ENCODE measurements around the gene SSU72.

The SSU72 gene

DNA sequence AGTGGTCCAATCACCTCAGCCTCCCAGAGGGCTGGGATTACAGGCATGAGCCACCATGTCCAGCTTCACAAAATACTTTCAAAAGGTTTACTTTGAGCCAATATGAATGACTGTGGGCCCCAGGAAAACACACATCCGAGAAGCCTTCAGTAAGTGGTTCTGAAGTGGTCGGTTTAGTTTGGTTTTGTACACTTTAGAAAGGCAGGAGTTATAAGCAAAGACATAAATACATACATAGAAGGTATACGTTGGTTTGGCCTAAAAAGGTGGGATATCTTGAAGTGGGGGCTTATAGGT, 37.4 kb upstream of the SSU72 start:
- no peak for DNase-seq (ENCODE audit: low read depth, low spot score)
- in situ Hi-C loops (cut with HindIII; ENCODE audit: low sequenced_read_pairs) = no loop called here
- TF ChIP-seq CTCF (IDR thresholded peaks at IDR 0.05; ENCODE audit: low read depth, low read length) = no peak
- H3K4me3 ChIP-seq (ENCODE audit: low read depth, low read length) = no peak overlapping the region

DNA sequence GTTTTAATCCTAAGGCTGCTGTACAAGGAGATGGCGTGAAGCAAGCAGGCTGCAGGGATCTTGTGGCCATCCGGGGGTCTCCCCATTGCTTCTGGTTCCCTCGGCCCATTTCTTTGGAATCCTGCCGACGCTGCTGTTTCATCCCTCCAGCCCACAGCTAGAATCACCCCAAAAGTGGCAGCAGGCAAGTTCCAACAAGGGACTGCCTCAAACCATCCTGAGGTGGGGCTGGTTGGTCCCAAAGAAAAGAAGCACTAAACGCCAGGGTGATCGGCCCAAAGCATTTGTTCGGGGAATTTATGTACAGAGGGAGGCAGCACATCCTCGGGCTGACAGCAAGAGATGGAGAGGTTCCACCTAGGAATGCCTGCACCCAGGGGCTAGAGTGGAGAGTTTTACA, 36.1 kb upstream of the SSU72 start:
- no peak for TF ChIP-seq CTCF (IDR thresholded peaks at IDR 0.05; ENCODE audit: low read depth, low read length)
- H3K4me3 ChIP-seq (ENCODE audit: low read depth, low read length) = no peak overlapping the region
- DNase-seq (ENCODE audit: low read depth, low spot score) = no peak
- in situ Hi-C loops (cut with HindIII; ENCODE audit: low sequenced_read_pairs) = no loop called here

DNA sequence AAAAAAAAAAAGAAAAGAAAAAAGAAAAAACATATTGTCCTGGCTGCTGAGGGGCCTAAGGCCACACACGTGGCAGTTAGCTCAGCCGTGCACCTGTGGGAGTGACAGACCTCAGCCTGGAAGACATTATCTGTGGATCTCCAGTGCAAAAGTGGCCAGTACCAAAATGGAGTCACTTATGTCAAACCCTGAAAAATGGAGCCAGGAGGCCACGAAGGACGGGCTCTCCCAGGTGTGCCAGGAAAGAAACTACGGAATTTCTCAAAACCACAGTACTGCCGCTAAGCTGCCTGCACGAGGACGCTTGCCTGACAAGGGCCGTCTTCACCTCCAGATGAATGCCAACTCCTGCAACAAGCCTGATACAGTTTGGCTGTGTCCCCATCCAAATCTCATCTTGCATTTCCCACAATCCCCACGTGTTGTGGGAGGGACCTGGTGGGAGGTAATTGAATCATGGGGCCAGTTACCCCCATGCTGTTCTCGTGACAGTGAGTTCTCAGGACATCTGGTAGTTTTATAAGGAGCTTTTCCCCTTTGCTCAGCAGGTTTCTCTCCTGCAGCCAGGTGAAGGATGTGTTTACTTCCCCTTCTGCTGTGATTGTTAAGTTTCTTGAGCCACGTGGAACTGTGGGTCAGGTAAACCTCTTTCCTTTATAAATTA, 35.3 kb upstream of the SSU72 start:
- in situ Hi-C loops (cut with HindIII; ENCODE audit: low sequenced_read_pairs) = no loop called here
- no peak for TF ChIP-seq CTCF (IDR thresholded peaks at IDR 0.05; ENCODE audit: low read depth, low read length)
- no peak for DNase-seq (ENCODE audit: low read depth, low spot score)
- H3K4me3 ChIP-seq (ENCODE audit: low read depth, low read length) = no peak overlapping the region

DNA sequence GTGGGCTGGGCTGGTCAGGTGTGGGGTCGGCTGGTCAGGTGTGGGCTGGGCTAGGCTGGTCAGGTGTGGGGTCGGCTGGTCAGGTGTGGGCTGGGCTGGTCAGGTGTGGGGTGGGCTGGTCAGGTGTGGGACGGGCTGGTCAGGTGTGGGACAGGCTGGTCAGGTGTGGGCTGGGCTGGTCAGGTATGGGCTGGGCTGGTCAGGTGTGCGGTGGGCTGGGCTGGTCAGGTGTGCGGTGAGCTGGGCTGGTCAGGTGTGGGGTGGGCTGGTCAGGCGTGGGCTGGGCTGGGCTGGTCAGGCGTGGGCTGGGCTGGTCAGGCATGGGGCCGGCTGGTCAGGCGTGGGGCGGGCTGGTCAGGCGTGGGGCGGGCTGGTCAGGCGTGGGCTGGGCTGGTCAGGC, 31.6 kb upstream of the SSU72 start:
- DNase-seq (ENCODE audit: low read depth, low spot score) = no peak
- no peak overlapping the region for H3K4me3 ChIP-seq (ENCODE audit: low read depth, low read length)
- in situ Hi-C loops (cut with HindIII; ENCODE audit: low sequenced_read_pairs) = no loop called here
- TF ChIP-seq CTCF (IDR thresholded peaks at IDR 0.05; ENCODE audit: low read depth, low read length) = no peak

- in situ Hi-C loops (cut with HindIII; ENCODE audit: low sequenced_read_pairs) = no loop called here
- TF ChIP-seq CTCF (IDR thresholded peaks at IDR 0.05; ENCODE audit: low read depth, low read length) = no peak
- no peak for DNase-seq (ENCODE audit: low read depth, low spot score)
- H3K4me3 ChIP-seq (ENCODE audit: low read depth, low read length) = no peak overlapping the region
Measured at GRCh38 chr1:1605724-1606123, 31.1 kb upstream of the SSU72 start.

DNA sequence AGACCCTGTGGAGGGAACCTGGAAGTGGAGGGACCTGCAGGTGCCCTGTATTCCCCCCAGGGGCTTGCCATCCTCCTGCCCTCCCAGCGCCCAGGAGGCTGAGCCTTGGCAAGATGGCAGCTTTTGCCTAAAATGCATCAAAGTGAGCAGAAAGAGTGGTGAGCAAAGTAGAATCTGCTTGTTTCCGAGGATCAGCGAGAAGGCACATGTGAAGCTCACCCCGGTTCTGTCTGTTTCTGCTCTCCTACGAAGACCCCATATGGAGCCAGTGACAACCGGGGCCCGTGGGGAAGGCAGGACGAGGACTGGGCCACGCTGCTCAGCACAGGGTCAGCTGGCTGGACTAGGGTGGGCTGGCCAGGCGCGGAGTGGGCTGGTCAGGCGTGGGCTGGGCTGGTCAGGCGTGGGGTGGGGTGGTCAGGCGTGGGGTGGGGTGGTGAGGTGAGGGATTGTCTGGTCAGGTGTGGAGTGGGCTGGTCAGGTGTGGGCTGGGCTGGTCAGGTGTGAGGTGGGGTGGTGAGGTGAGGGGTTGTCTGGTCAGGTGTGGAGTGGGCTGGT, 30.4 kb upstream of the SSU72 start:
- no peak overlapping the region for H3K4me3 ChIP-seq (ENCODE audit: low read depth, low read length)
- TF ChIP-seq CTCF (IDR thresholded peaks at IDR 0.05; ENCODE audit: low read depth, low read length) = no peak
- in situ Hi-C loops (cut with HindIII; ENCODE audit: low sequenced_read_pairs) = no loop called here
- no peak for DNase-seq (ENCODE audit: low read depth, low spot score)

All from astrocyte of the spinal cord (primary cell).